Astrocyte of the cerebellum (primary cell): ENCODE results near the gene DCAF16.
"Not testable (repeated sequence)": the region's sequence is repeated elsewhere in the genome, so short reads cannot be mapped to it uniquely, and the experiment has no call there.

Experiments used
- DNase-seq: peaks from one replicate; pipeline ENCODE4 v3.0.0-alpha.2; 2011; ENCODE audit warnings: low read depth
- H3K4me3 ChIP-seq: 2 replicates; pipeline ENCODE4 v1.5.1; 2011; ENCODE audit warnings: mild to moderate bottlenecking, low read depth, low read length, moderate library complexity
- in situ Hi-C: cut with HindIII; loops from 2 replicates; pipeline ENCODE4 v1.10.0; 2017; ENCODE audit warnings: low sequenced_read_pairs
- TF ChIP-seq, protein P1 (sequence below): IDR thresholded peaks from 2 replicates; pipeline ENCODE4 v1.5.1; 2012; ENCODE audit warnings: low read length, low read depth, moderate library complexity, mild to moderate bottlenecking; ENCODE audit errors: missing control alignments

The DCAF16 gene

DNA sequence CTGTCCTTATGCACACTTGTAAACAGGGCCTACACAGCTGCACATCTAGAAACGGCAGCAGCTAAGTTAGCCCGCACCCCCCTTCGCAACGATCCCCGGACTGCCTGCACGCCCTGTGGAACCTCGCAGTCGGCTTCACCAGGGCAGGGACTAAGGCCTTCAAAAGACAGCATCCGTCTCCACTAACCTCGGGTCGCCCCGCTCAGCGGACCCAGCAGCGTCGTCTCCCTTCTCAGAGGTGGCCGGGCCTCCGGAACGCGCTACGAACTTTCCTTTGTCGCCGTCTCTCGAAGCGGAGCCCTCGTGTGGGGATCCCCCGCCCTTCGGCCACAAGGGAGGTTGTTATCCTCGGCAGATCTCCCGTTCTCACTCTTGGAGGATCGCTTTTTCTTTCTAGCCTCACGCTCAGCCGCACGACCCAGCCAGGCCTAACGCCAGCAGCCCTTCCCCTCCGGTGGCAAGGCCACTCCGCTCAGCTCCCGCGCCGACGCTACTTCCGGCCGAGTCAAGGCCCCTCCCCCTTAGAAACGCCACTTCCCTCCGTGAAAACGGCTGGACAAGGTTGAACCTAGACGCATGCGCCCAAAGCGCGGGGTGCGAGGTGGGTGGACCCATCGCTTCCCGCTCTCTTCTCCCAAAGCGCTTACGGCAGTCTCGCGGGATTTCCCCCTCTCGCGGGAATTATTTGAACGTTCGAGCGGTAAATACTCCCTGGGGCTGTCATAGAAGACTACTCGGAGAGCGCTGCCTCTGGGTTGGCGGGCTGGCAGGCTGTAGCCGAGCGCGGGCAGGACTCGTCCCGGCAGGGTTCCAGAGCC is at the start of gene DCAF16, which contains the start of gene NCAPG:
TSS of gene DCAF16 (minus strand) at position 498 of the 818 bp plus-strand sequence. CDS start 6,616 bp downstream, outside the sequence.
TSS of gene NCAPG (plus strand) at position 720 of the 818 bp plus-strand sequence. CDS start 99 bp downstream, outside the sequence.
- peak; percentile 99 for DNase-seq

DNA sequence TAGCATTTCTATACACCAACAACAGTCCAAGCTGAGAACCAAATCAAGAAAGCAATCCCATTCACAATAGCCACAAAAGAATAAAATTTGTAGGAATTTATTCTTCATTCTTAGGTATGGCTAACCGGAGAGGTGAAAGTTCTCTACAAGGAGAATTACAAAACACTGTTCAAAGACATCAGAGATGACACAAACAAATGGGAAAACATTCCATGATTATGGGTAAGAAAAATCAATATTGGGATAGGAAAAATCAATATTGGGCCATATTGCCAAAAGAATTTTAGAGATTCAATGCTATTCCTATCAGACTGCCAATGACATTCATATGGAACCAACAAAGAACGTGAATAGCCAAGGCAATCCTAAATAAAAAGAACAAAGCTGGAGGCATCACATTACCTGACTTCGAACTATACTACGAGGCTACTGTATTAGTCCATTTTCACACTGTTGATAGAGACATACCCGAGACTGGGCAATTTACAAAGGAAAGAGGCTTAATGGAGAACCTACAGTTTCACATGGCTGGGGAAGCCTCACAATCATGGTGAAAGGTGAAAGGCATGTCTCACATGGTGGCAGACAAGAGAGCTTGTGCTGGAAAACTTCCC is 49.3 kb upstream of the DCAF16 start:
- no peak for DNase-seq
- TF ChIP-seq, protein P1, sequence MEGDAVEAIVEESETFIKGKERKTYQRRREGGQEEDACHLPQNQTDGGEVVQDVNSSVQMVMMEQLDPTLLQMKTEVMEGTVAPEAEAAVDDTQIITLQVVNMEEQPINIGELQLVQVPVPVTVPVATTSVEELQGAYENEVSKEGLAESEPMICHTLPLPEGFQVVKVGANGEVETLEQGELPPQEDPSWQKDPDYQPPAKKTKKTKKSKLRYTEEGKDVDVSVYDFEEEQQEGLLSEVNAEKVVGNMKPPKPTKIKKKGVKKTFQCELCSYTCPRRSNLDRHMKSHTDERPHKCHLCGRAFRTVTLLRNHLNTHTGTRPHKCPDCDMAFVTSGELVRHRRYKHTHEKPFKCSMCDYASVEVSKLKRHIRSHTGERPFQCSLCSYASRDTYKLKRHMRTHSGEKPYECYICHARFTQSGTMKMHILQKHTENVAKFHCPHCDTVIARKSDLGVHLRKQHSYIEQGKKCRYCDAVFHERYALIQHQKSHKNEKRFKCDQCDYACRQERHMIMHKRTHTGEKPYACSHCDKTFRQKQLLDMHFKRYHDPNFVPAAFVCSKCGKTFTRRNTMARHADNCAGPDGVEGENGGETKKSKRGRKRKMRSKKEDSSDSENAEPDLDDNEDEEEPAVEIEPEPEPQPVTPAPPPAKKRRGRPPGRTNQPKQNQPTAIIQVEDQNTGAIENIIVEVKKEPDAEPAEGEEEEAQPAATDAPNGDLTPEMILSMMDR, result no peak
- no peak overlapping the region for H3K4me3 ChIP-seq
- in situ Hi-C loops, result no loop called here

More for the DNA sequence above, at the start of gene DCAF16, which contains the start of gene NCAPG:
- TF ChIP-seq, protein P1, result no peak
- in situ Hi-C loops, result no loop called here
- H3K4me3 ChIP-seq, result peak within 1 kb of the TSS; percentile 88

DNA sequence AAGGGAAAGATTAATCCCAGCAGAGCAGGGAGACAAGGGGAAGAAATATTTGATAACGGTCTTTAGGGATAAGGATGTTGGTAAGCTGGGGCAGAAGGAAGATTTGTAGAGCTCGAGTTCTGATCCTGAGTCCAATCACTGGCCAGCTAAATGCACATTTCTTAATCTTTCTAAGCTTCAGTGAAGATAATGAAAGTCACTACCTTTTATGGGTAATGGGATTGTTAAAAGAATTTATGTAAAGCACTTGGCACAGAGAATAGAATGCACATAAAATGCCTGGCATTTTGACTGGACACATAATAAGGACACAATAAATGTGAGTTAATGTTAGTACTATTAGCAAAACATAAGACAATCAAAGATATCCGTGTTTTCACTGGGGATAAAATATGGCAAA is 43.5 kb upstream of the DCAF16 start:
- in situ Hi-C loops, result no loop called here
- no peak for DNase-seq
- H3K4me3 ChIP-seq, result no peak overlapping the region
- TF ChIP-seq, protein P1, result no peak

DNA sequence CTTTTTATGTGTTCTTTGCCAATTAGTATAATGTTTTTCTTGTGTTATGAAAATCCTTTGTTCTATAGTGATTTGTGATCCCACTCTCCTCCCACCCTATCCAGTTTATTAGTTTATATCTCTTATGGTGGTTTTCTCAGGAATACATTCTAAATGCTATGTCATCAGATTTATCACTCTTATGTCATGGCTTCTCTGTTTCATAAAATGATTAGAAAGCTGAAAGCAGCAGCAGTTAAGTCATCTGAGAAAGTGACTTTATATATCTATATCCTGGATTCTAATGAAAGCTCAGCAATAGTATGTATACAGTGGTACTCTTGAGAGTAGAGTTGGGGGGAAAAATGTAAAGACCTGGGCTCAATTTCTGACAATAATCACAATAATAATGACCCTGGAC is 41.4 kb upstream of the DCAF16 start:
- in situ Hi-C loops, result no loop called here
- DNase-seq, result no peak
- TF ChIP-seq, protein P1, result no peak
- no peak overlapping the region for H3K4me3 ChIP-seq

DNA sequence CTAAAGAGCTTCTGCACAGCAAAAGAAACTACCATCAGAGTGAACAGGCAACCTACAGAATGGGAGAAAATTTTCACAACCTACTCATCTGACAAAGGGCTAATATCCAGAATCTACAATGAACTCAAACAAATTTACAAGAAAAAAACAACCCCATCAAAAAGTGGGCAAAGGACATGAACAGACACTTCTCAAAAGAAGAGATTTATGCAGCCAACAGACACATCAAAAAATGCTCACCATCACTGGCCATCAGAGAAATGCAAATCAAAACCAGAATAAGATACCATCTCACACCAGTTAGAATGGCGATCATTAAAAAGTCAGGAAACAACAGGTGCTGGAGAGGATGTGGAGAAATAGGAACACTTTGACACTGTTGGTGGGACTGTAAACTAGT is 39.7 kb upstream of the DCAF16 start:
- DNase-seq, H3K4me3 ChIP-seq, in situ Hi-C loops: not testable (repeated sequence)

DNA sequence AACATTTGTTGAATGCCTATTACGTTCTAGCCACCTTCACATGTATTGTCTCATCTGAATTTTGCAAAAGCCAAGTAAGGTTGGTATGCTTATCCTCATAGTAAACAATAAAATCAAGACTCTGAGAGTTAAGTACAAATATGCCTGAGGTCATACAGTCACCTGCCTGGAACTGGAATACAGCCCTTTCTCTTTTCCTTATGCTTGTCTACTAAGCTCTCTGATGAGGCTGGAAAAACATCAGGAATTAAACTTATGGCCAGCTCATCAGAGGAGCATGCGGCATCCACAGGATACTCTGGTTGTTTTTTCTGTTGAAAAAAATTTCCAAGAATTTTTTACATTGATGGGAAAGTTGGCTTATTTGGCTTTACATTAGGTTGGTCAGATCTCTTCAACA is 35.7 kb upstream of the DCAF16 start:
- DNase-seq, result no peak
- TF ChIP-seq, protein P1, result no peak
- in situ Hi-C loops, result no loop called here
- H3K4me3 ChIP-seq, result no peak overlapping the region
